Stimulated activated CD8-positive, alpha-beta memory T cell treated with anti-CD3 and anti-CD28 coated beads, Interleukin-12 subunit alpha, Interleukin-12 subunit beta, amount 100 ng/mL, for 1 hour (primary cell): ENCODE data around the gene B4GALT6.

Source experiments
- DNase-seq: peaks from one replicate; pipeline ENCODE4 v3.0.0-alpha.2; 2020; ENCODE audit warnings: low read depth

Gene B4GALT6

GRCh38 chr18:31595121-31595771, 89.1 kb downstream of the B4GALT6 start:
- no peak for DNase-seq

- no peak for DNase-seq
These were observed 91.7 kb downstream of the B4GALT6 start for GRCh38 chr18:31592506-31593157.

GRCh38 chr18:31591628-31592027, 92.8 kb downstream of the B4GALT6 start, which contains the start of gene TTR:
Gene TTR (plus strand): TSS chr18:31591877. CDS start chr18:31591903, 26 bp downstream.
- no peak for DNase-seq

GRCh38 chr18:31591113-31591512, 93.3 kb downstream of the B4GALT6 start:
- DNase-seq, result no peak

GRCh38 chr18:31590570-31590969, 93.8 kb downstream of the B4GALT6 start:
- no peak for DNase-seq

- DNase-seq, result no peak
These were observed 96.9 kb downstream of the B4GALT6 start for GRCh38 chr18:31587529-31587928.

- DNase-seq, result no peak
These were observed 97.8 kb downstream of the B4GALT6 start for GRCh38 chr18:31586616-31587015.

GRCh38 chr18:31585991-31586390, 98.4 kb downstream of the B4GALT6 start:
- DNase-seq, result no peak

- no peak for DNase-seq
These were observed 101.1 kb downstream of the B4GALT6 start for GRCh38 chr18:31583185-31583854.

- no peak for DNase-seq
These were observed 102.7 kb downstream of the B4GALT6 start for GRCh38 chr18:31581498-31582197.

GRCh38 chr18:31579375-31579774, 105.0 kb downstream of the B4GALT6 start:
- no peak for DNase-seq

- no peak for DNase-seq
These were observed 106.3 kb downstream of the B4GALT6 start for GRCh38 chr18:31578126-31578525.

- no peak for DNase-seq
These were observed 107.2 kb downstream of the B4GALT6 start for GRCh38 chr18:31577195-31577594.

- no peak for DNase-seq
These were observed 107.7 kb downstream of the B4GALT6 start for GRCh38 chr18:31576670-31577069.

GRCh38 chr18:31575515-31576257, 108.7 kb downstream of the B4GALT6 start:
- no peak for DNase-seq

GRCh38 chr18:31574359-31574758, 110.0 kb downstream of the B4GALT6 start:
- DNase-seq, result no peak
